CD14-positive monocyte (primary cell): ENCODE measurements around the gene PROC. TPM values are rescaled to one million over a fixed set of nuclear protein-coding genes. Genes with fewer than 3 reads are reported as not detected.

Experiments used
- DNase-seq, 3 donors: peaks; one replicate each; pipeline ENCODE4 v3.0.0-alpha.2; 2011 to 2022
- H2AFZ ChIP-seq: 2 replicates; pipeline ENCODE4 v1.6.0; 2012; ENCODE audit warnings: mild to moderate bottlenecking, low read depth, low read length, inconsistent platforms; ENCODE audit not compliant: insufficient read depth, poor library complexity, severe bottlenecking
- H3K27ac ChIP-seq, 2 donors: 1 replicate in 1 of 2; 2 replicates in 1 of 2; pipeline ENCODE4 v1.5.1; 2012 to 2013; ENCODE audit warnings: low read length in 2 of 2, control low read depth in 1 of 2, inconsistent platforms in 1 of 2, low read depth in 1 of 2, mild to moderate bottlenecking in 1 of 2
- H3K27me3 ChIP-seq, 2 donors: one replicate each; pipeline versions ENCODE4 v1.6.0 to v1.6.1; 2011 to 2013; ENCODE audit warnings: low read length in 2 of 2; ENCODE audit not compliant: control insufficient read depth in 2 of 2, insufficient read depth in 2 of 2
- H3K36me3 ChIP-seq, 2 donors: replicated peaks in 1 of 2; 1 replicate in 1 of 2; 2 replicates in 1 of 2; pipeline versions ENCODE4 v1.5.1 to v1.6.1; 2012 to 2013; ENCODE audit warnings: low read length in 2 of 2, control low read depth in 1 of 2, inconsistent platforms in 1 of 2, mild to moderate bottlenecking in 1 of 2; ENCODE audit not compliant: insufficient read depth in 2 of 2, control insufficient read depth in 1 of 2
- H3K4me1 ChIP-seq, 2 donors: 1 replicate in 1 of 2; 2 replicates in 1 of 2; pipeline versions ENCODE4 v1.5.1 to v1.6.1; 2012 to 2013; ENCODE audit warnings: low read length in 2 of 2, control low read depth in 1 of 2, inconsistent platforms in 1 of 2, mild to moderate bottlenecking in 1 of 2, moderate library complexity in 1 of 2; ENCODE audit not compliant: insufficient read depth in 2 of 2, control insufficient read depth in 1 of 2
- H3K4me2 ChIP-seq: replicated peaks from 2 replicates; pipeline ENCODE3; 2012; ENCODE audit warnings: low read length, moderate library complexity, mild to moderate bottlenecking; ENCODE audit not compliant: poor library complexity, severe bottlenecking; ENCODE audit errors: extremely low read depth
- H3K4me3 ChIP-seq, 3 experiments: fragments of 200-600 bp in 1 of 3; sonication (generic) in 1 of 3; replicated peaks in 1 of 3; 1 replicate in 2 of 3; 2 replicates in 1 of 3; pipeline ENCODE4 v1.5.1; 2011 to 2013; ENCODE audit warnings: low read length in 3 of 3, mild to moderate bottlenecking in 3 of 3, control low read depth in 2 of 3, low read depth in 2 of 3, inconsistent platforms in 1 of 3, moderate library complexity in 1 of 3
- H3K79me2 ChIP-seq: 2 replicates; pipeline ENCODE4 v1.6.0; 2012; ENCODE audit warnings: mild to moderate bottlenecking, control low read depth, inconsistent platforms, low read length, moderate library complexity; ENCODE audit not compliant: insufficient read depth
- H3K9ac ChIP-seq: 2 replicates; pipeline ENCODE4 v1.6.0; 2017; ENCODE audit warnings: low read length, mild to moderate bottlenecking; ENCODE audit not compliant: insufficient read depth, poor library complexity, severe bottlenecking
- H3K9me3 ChIP-seq, 2 donors: replicated peaks in 1 of 2; 1 replicate in 1 of 2; 2 replicates in 1 of 2; pipeline versions ENCODE4 v1.5.1 to v1.6.1; 2012 to 2013; ENCODE audit warnings: low read length in 2 of 2, control low read depth in 1 of 2; ENCODE audit not compliant: control insufficient read depth in 1 of 2, insufficient read depth in 1 of 2
- H4K20me1 ChIP-seq: 2 replicates; pipeline ENCODE4 v1.6.0; 2012; ENCODE audit warnings: mild to moderate bottlenecking, low read length, control low read depth, moderate library complexity; ENCODE audit not compliant: insufficient read depth
- H3K27ac Mint-ChIP-seq, 7 donors: one replicate each; pipeline ENCODE4 v1.8.0; 2020; ENCODE audit warnings: mild to moderate bottlenecking in 7 of 7, mixed read lengths in 7 of 7, moderate library complexity in 6 of 7, inconsistent platforms in 2 of 7
- H3K27me3 Mint-ChIP-seq, 3 donors: one replicate each; pipeline ENCODE4 v1.8.0; 2021 to 2022; ENCODE audit warnings: low read depth in 3 of 3, mild to moderate bottlenecking in 3 of 3, mixed read lengths in 3 of 3, moderate library complexity in 3 of 3, inconsistent platforms in 1 of 3
- H3K36me3 Mint-ChIP-seq, 2 donors: one replicate each; pipeline ENCODE4 v1.8.0; 2020; ENCODE audit warnings: mixed read lengths in 2 of 2, inconsistent platforms in 1 of 2, mild to moderate bottlenecking in 1 of 2
- H3K4me1 Mint-ChIP-seq: one replicate; pipeline ENCODE4 v1.8.0; 2020; ENCODE audit warnings: mild to moderate bottlenecking, mixed read lengths
- H3K4me3 Mint-ChIP-seq, 2 donors: one replicate each; pipeline ENCODE4 v1.8.0; 2020; ENCODE audit warnings: mild to moderate bottlenecking in 2 of 2, mixed read lengths in 2 of 2, moderate library complexity in 1 of 2
- H3K9me3 Mint-ChIP-seq, 7 donors: one replicate each; pipeline ENCODE4 v1.8.0; 2020 to 2022; ENCODE audit warnings: mixed read lengths in 7 of 7, mild to moderate bottlenecking in 6 of 7, moderate library complexity in 6 of 7, inconsistent platforms in 2 of 7
- WGBS: methylation state at CpG from one replicate; pipeline ENCODE4 v1.1.5; 2013; ENCODE audit warnings: missing lambda C conversion rate; ENCODE audit not compliant: insufficient coverage; 5-methylcytosine and 5-hydroxymethylcytosine counted together
- intact Hi-C, 2 donors: fragments of 100-400 bp; cut with micrococcal nuclease; formaldehyde crosslinking; loops; one replicate each; pipeline versions ENCODE4 v1.15.0 to v1.15.1; 2023
- polyA plus RNA-seq, 3 donors: library from polyadenylated mRNA; depleted of rRNA in 1 of 3; unstranded in 2 of 3; stranded (reverse) in 1 of 3; fragments of 300-500 nt in 2 of 3; fragments of >200 nt in 1 of 3; fragmentation: Illumina TruSeq in 2 of 3; gene quantifications; 1 replicate in 2 of 3; 2 replicates in 1 of 3; pipeline ENCODE4 v1.2.3, GENCODE V29; 2012 to 2021
- TF ChIP-seq, protein P1 (sequence below): fragments of 200-600 bp; IDR thresholded peaks from one replicate; pipeline ENCODE4 v1.8.0; 2022; ENCODE audit warnings: antibody characterized with exemption, mild to moderate bottlenecking

PROC gene
- polyA plus RNA-seq, 3 donors = 0.69 TPM; not detected in 2

DNA sequence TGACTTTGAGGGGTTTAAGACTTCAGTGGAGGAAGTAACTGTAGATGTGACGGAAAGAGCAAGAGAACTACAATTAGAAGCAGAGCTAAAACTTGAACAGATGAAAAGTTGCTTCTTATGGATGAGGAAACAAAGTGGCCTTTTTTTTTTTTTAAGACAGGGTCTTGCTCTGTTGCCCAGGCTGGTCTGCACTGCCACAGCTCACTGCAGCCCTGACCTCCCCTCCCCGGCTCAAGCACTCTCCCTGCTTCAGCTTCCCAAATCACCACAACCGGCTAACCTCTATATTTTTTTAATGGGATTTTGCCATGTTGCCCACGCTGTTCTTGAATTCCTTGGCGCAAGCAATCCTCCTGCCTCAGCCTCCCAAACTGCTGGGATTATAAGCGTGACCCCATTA lies 33.7 kb upstream of the PROC start:
- H3K27me3 ChIP-seq = no peaks in the 10 kb centered on the region
- Mint-ChIP-seq H3K4me1 (peaks cover 59% of the 10 kb centered on the region), H3K36me3 (peaks cover 11 to 22% of the 10 kb centered on the region in 2 donors), H3K27me3 (no peaks in the 10 kb centered on the region), H3K9me3 (peaks cover 0 to 2% (median 0%) of the 10 kb centered on the region in 7 donors), H3K27ac (peak overlapping the region; percentile 57 to 98 (median 78)), H3K4me3 (peak overlapping the region in 1 of 2 donors; percentile 72)
- no peak for DNase-seq
- intact Hi-C loops = loop anchor here in 1 of 2 donors (5.0 kb wide), 1 partner anchor 42 kb away; no protein-coding TSS in a partner anchor
- H3K79me2 ChIP-seq = peaks cover 75% of the 10 kb centered on the region
- H3K4me3 ChIP-seq = peak overlapping the region in 1 of 3 experiments; percentile 87
- peaks cover 0 to 5% of the 10 kb centered on the region in 2 donors for H3K36me3 ChIP-seq
- WGBS = 58% methylated on average over 3 of the region's 6 CpGs
- peaks cover 30 to 33% of the 10 kb centered on the region in 2 donors for H3K4me1 ChIP-seq
- H3K4me2 ChIP-seq = peak overlapping the region; percentile 82
- no peak overlapping the region for H3K9ac ChIP-seq
- TF ChIP-seq, protein P1, sequence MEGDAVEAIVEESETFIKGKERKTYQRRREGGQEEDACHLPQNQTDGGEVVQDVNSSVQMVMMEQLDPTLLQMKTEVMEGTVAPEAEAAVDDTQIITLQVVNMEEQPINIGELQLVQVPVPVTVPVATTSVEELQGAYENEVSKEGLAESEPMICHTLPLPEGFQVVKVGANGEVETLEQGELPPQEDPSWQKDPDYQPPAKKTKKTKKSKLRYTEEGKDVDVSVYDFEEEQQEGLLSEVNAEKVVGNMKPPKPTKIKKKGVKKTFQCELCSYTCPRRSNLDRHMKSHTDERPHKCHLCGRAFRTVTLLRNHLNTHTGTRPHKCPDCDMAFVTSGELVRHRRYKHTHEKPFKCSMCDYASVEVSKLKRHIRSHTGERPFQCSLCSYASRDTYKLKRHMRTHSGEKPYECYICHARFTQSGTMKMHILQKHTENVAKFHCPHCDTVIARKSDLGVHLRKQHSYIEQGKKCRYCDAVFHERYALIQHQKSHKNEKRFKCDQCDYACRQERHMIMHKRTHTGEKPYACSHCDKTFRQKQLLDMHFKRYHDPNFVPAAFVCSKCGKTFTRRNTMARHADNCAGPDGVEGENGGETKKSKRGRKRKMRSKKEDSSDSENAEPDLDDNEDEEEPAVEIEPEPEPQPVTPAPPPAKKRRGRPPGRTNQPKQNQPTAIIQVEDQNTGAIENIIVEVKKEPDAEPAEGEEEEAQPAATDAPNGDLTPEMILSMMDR = no peak
- peaks cover 64% of the 10 kb centered on the region for H4K20me1 ChIP-seq
- H3K27ac ChIP-seq = peak overlapping the region; percentile 15 to 39
- no peak overlapping the region for H2AFZ ChIP-seq
- no peaks in the 10 kb centered on the region for H3K9me3 ChIP-seq

DNA sequence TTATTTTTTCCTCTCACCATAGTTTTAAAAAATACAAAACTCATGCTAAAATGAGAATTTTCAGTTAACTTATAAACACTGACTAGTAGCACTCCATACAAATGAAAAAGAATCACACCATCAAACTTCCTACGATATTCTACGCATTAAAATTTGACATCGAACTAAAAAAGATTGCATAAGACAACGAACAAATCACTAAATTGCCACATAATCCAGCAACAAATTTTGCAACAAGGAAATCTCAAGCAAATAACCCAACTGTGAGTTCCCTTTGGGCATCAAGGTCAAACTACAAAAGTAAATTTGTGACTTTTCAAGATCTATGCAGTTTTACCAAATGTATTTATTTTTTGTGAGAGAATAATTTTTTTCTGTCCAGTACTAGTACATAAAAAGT lies 32.0 kb upstream of the PROC start:
- peaks cover 60% of the 10 kb centered on the region for H3K4me1 Mint-ChIP-seq
- H3K27me3 Mint-ChIP-seq = peaks cover 0 to 2% (median 0%) of the 10 kb centered on the region in 3 donors
- H3K79me2 ChIP-seq = peaks cover 57% of the 10 kb centered on the region
- peaks cover 0 to 2% (median 0%) of the 10 kb centered on the region in 7 donors for H3K9me3 Mint-ChIP-seq
- H3K27ac Mint-ChIP-seq = peak overlapping the region; percentile 97 to 99 (median 99)
- H3K4me3 Mint-ChIP-seq = peak overlapping the region; percentile 90 to 94
- H3K4me2 ChIP-seq = peak overlapping the region; percentile 82
- H2AFZ ChIP-seq = no peak overlapping the region
- peak overlapping the region; percentile 53 to 97 (median 87) for H3K4me3 ChIP-seq
- H3K4me1 ChIP-seq = peaks cover 44 to 47% of the 10 kb centered on the region in 2 donors
- 9% methylated on average over 4 of the region's 4 CpGs for WGBS
- intact Hi-C loops = no loop called here
- H3K36me3 Mint-ChIP-seq = peaks cover 11 to 22% of the 10 kb centered on the region in 2 donors
- TF ChIP-seq, protein P1 = no peak
- no peaks in the 10 kb centered on the region for H3K27me3 ChIP-seq
- peak; percentile 71 to 88 (median 85) for DNase-seq
- H4K20me1 ChIP-seq = peaks cover 47% of the 10 kb centered on the region
- H3K9ac ChIP-seq = peak overlapping the region; percentile 100
- no peaks in the 10 kb centered on the region for H3K9me3 ChIP-seq
- H3K36me3 ChIP-seq = peaks cover 0 to 5% of the 10 kb centered on the region in 2 donors
- H3K27ac ChIP-seq = peak overlapping the region; percentile 98 to 99
